RKO (cell line): ENCODE measurements around the gene CEP152.
"Not testable (repeated sequence)": the region's sequence is repeated elsewhere in the genome, so short reads cannot be mapped to it uniquely, and the experiment has no call there.

Experiments
- DNase-seq: peaks from one replicate; pipeline ENCODE4 v3.0.0-alpha.2; 2016; ENCODE audit warnings: low spot score

Gene CEP152

GRCh38 chr15:48810414-48811324 lies at the start of gene CEP152:
Gene CEP152, minus strand, starts transcription at chr15:48811069. Its CDS starts 5,420 bp downstream, at chr15:48805649.
- peak; percentile 99 for DNase-seq

GRCh38 chr15:48859426-48859825 lies 48.6 kb upstream of the CEP152 start:
- DNase-seq = peak; percentile 17

- DNase-seq = peak; percentile 15
Measured at GRCh38 chr15:48858401-48858800, 47.5 kb upstream of the CEP152 start.

GRCh38 chr15:48856942-48857341 lies 46.1 kb upstream of the CEP152 start:
- DNase-seq = no peak

GRCh38 chr15:48855501-48856440 lies 44.9 kb upstream of the CEP152 start:
- DNase-seq = peak; percentile 52

- not testable (repeated sequence) for DNase-seq
Measured at GRCh38 chr15:48854434-48854833, 43.6 kb upstream of the CEP152 start.

- no peak for DNase-seq
Measured at GRCh38 chr15:48851956-48852355, 41.1 kb upstream of the CEP152 start.

- no peak for DNase-seq
Measured at GRCh38 chr15:48850648-48851047, 39.8 kb upstream of the CEP152 start.

- DNase-seq = no peak
Measured at GRCh38 chr15:48845123-48845522, 34.3 kb upstream of the CEP152 start.

- no peak for DNase-seq
Measured at GRCh38 chr15:48842501-48842900, 31.6 kb upstream of the CEP152 start.

- no peak for DNase-seq
Measured at GRCh38 chr15:48834756-48835155, 23.9 kb upstream of the CEP152 start.

GRCh38 chr15:48833526-48834239 lies 22.8 kb upstream of the CEP152 start:
- DNase-seq = no peak

GRCh38 chr15:48832648-48833047 lies 21.8 kb upstream of the CEP152 start:
- DNase-seq = no peak

- DNase-seq = no peak
Measured at GRCh38 chr15:48828906-48829305, 18.0 kb upstream of the CEP152 start.

GRCh38 chr15:48828471-48828870 lies 17.6 kb upstream of the CEP152 start:
- no peak for DNase-seq

GRCh38 chr15:48825075-48825474 lies 14.2 kb upstream of the CEP152 start:
- no peak for DNase-seq

GRCh38 chr15:48823706-48824105 lies 12.8 kb upstream of the CEP152 start:
- DNase-seq = no peak

GRCh38 chr15:48823237-48823636 lies 12.4 kb upstream of the CEP152 start:
- DNase-seq = no peak

GRCh38 chr15:48814286-48814685 lies 3.4 kb upstream of the CEP152 start:
- DNase-seq = no peak

GRCh38 chr15:48811325-48811958 lies 573 bp upstream of the CEP152 start:
- peak; percentile 37 for DNase-seq

- DNase-seq = no peak
Measured at GRCh38 chr15:48806151-48806550, 4.7 kb downstream of the CEP152 start.

- no peak for DNase-seq
Measured at GRCh38 chr15:48805591-48805990, 5.3 kb downstream of the CEP152 start.
